ENCODE measurements around the gene ATP5MC3. TPM values are rescaled to one million over a fixed set of nuclear protein-coding genes. Genes with fewer than 3 reads are reported as not detected.
A peak's percentile ranks its signal among the peaks of the same experiment; 100 is the strongest.

The ATP5MC3 gene
- total RNA-seq, 8 experiments from 2014 or later: 177 to 350 (median 244) TPM

DNA sequence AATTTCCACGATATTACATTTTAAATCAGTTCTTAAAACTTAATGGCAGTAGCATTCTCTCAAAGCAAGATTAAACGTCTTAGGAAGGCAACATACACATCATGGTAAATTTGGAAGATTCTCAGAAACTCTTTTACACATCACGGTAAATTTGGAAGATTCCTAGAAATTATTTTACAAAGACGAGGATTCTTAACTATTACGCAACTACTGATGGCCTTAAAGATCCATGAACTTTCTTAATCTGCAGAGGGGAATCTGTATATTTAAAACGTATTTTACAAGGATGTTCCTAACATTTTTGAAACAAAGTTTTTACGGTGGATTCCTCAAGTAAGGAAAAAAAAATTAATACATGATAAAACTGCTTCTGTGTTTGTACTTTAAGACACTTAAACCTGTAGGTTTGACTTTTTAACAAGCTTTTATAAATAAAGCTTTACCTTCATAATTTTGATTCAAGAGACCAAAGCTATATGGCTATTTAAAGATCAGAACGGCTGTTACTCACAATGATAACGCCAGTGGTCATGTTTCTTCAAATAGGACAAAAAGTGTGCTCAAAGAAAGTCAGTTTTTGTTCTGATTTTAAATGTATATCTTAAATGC, 15.2 kb downstream of the ATP5MC3 start:
- Histone ChIP-seq H3K4me3 (peak overlapping the region; percentile 65 to 92 (median 87)), H3K4me1 (replicated peaks in 1 of 2) (peaks cover 0 to 4% of the 10 kb centered on the region in 2 donors), H3K27ac (peak overlapping the region in 1 of 2 donors; percentile 91)
- 20 to 51% (median 30%) methylated on average over 5 to 9 of the region's 9 CpGs for WGBS, 10 experiments
- in situ Hi-C loops (cut with MboI; ENCODE audit: low pct_unique_long_range_greater_than_20kb in 2 of 9, low sequenced_read_pairs in 9 of 9, unreplicated experiment in 9 of 9): no loop called here
- no peak for ATAC-seq (replicated peaks in 6 of 8)

DNA sequence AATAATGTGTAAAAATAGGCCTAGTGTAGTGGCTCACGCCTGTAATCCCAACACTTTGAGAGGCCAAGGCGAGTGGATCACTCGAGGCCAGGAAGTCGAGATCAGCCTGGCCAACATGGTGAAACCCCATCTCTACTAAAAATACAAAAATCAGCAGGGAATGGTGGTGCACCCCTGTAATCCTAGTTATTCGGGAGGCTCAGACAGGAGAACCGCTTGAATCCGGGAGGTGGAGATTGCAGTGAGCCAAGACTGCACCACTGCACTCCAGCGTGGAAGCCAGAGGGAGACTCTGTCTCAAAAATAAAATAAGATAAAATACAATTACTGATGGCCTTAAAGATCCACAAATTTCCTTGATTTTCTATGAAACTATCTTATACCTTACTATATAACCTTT, 17.3 kb downstream of the ATP5MC3 start:
- H3K27ac ChIP-seq: no peak overlapping the region
- 93 to 100% (median 98%) methylated on average over 1 to 7 of the region's 8 CpGs; no CpG with 5 or more reads in 2 of the 10 experiments for WGBS, 10 experiments
- H3K4me1 ChIP-seq (replicated peaks in 1 of 2): peaks cover 0 to 4% of the 10 kb centered on the region in 2 donors
- ATAC-seq (replicated peaks in 6 of 8): no peak
- in situ Hi-C loops (cut with MboI; ENCODE audit: low pct_unique_long_range_greater_than_20kb in 2 of 9, low sequenced_read_pairs in 9 of 9, unreplicated experiment in 9 of 9): no loop called here
- H3K4me3 ChIP-seq: no peak overlapping the region

DNA sequence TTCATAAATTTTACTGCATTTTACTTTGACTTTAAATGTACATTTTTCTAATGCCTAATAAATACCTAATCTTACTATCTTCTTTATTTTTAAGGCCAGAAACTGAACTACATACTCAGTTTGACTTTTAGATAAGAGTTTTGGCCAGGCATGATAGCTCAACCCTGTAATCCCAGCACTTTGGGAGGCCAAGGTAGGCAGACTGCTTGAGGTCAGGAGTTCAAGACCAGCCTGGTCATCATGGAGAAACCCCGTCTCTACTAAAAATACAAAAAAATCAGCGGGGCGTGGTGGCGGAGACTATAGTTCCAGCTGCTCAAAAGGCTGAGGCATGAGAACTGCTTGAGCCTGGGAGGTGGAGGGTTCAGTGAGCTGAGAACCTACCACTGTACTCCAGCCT, 22.6 kb downstream of the ATP5MC3 start:
- WGBS, 10 experiments: 80 to 100% (median 93%) methylated on average over 1 to 4 of the region's 4 CpGs; no CpG with 5 or more reads in 2 of the 10 experiments
- in situ Hi-C loops (cut with MboI; ENCODE audit: low pct_unique_long_range_greater_than_20kb in 2 of 9, low sequenced_read_pairs in 9 of 9, unreplicated experiment in 9 of 9): no loop called here
- Histone ChIP-seq H3K27ac (no peak overlapping the region), H3K4me1 (replicated peaks in 1 of 2) (no peaks in the 10 kb centered on the region), H3K4me3 (no peak overlapping the region)
- ATAC-seq (replicated peaks in 6 of 8): no peak

DNA sequence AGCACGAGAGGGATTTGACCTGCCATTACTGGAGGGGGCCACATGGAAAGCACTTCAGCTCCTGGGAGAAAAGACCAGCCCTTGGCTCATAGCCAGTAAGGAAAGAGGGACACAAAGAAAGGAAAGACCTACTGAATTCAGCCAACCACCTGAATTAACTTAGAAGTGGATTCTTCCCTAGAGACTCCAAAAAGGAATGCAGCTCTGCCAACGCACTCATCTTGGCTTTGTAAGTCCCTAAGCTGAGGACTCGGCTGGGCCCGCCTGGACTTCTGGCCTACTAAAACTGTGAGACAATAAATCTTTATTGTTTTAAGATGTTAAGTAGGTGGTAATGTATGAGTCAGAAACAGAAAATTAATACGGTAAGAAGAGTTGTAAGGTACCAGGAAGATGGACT, 25.0 kb downstream of the ATP5MC3 start:
- H3K4me1 ChIP-seq (replicated peaks in 1 of 2): no peaks in the 10 kb centered on the region
- H3K27ac ChIP-seq: no peak overlapping the region
- WGBS, 10 experiments: 40 to 100% (median 87%) methylated on average over 1 to 5 of the region's 5 CpGs
- no peak overlapping the region for H3K4me3 ChIP-seq
- in situ Hi-C loops (cut with MboI; ENCODE audit: low pct_unique_long_range_greater_than_20kb in 2 of 9, low sequenced_read_pairs in 9 of 9, unreplicated experiment in 9 of 9): no loop called here
- ATAC-seq (replicated peaks in 6 of 8): no peak

DNA sequence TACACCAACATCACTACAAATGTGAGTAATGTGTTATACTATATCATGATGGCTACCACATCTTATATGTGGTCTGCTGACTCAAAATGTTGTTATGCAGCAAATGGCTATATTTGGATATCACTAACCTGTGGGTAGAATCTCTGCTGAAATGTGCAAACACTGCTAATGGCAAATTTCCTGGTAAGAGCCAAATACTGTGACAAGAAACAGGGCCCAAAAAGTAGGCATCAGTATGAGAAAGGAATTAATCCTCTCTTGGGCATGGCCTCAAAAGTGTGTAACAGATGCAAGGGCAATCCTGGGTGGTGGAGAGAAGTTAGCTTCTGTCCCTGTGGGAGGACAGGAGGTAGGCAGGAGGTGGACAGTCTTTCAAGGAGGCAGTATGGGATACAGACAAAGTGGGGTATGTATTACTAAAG, 26.8 kb downstream of the ATP5MC3 start:
- Histone ChIP-seq H3K27ac (no peak overlapping the region), H3K4me1 (replicated peaks in 1 of 2) (no peaks in the 10 kb centered on the region), H3K4me3 (no peak overlapping the region)
- in situ Hi-C loops (cut with MboI; ENCODE audit: low pct_unique_long_range_greater_than_20kb in 2 of 9, low sequenced_read_pairs in 9 of 9, unreplicated experiment in 9 of 9): no loop called here
- no peak for ATAC-seq (replicated peaks in 6 of 8)

DNA sequence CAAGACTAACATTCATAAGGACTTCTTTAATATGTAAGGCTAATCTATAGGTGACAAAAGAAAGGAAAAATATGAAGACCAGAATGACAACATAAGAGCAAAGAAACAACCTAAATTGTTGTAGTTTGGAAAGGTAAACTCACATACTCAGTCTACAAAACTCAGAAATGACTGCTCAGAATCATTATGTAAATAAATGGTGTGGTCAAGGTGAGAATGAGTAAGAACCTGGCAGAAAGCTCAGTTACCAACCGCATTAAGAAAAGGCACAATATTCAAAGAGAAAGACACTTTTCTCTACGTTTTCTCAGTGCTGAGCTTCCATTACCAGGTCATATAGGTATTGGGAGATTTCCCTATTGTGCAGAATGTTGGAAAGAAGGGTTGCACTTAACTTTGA, 29.3 kb downstream of the ATP5MC3 start:
- Histone ChIP-seq H3K27ac (no peak overlapping the region), H3K4me3 (no peak overlapping the region), H3K4me1 (replicated peaks in 1 of 2) (no peaks in the 10 kb centered on the region)
- no peak for ATAC-seq (replicated peaks in 6 of 8)
- in situ Hi-C loops (cut with MboI; ENCODE audit: low pct_unique_long_range_greater_than_20kb in 2 of 9, low sequenced_read_pairs in 9 of 9, unreplicated experiment in 9 of 9): no loop called here
- 78 to 100% (median 92%) methylated on average over 2 of the region's 2 CpGs; no CpG with 5 or more reads in 1 of the 10 experiments for WGBS, 10 experiments

DNA sequence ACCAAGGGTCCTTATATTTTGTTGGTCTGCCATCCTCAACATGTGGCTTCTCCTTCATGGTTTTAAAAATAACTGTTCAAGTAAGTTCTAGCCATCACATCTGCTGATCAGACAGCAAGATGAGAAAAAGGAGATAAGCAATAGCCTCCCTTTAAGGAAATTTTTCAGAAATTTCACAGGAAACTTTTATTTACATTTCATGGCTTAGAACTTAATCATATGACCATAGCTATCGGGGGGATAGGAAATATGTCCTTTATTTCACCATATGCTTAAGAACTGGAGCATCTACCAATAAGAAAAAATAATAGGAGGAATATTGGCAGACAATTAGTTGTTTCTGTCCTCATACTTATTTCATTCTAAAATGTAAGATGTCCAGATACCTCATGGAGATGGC, 29.7 kb downstream of the ATP5MC3 start:
- in situ Hi-C loops (cut with MboI; ENCODE audit: low pct_unique_long_range_greater_than_20kb in 2 of 9, low sequenced_read_pairs in 9 of 9, unreplicated experiment in 9 of 9): no loop called here
- 60 to 100% (median 94%) methylated on average over 1 of the region's 1 CpG; no CpG with 5 or more reads in 2 of the 10 experiments for WGBS, 10 experiments

DNA sequence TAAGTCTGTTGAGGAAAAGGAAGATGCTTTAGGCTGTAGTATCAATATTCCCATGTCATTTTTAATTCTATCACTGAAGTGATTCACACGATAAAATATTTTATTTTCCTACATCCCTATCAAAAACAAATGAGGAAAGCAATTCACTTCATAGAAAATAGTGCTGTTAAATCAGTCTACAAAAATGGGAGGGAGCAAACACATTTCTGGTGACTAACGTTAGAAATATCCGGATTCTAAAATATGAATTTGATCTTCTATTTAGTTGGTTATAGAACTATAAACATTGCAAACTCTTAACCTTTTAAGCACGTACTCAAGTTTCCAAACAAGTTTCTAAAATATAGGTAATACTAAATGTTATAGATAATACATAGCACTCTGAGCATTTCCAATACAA, 34.3 kb downstream of the ATP5MC3 start:
- 27 to 100% (median 97%) methylated on average over 2 to 4 of the region's 4 CpGs for WGBS, 10 experiments
- Histone ChIP-seq H3K4me3 (no peak overlapping the region), H3K4me1 (replicated peaks in 1 of 2) (no peaks in the 10 kb centered on the region), H3K27ac (no peak overlapping the region)
- in situ Hi-C loops (cut with MboI; ENCODE audit: low pct_unique_long_range_greater_than_20kb in 2 of 9, low sequenced_read_pairs in 9 of 9, unreplicated experiment in 9 of 9): no loop called here
- ATAC-seq (replicated peaks in 6 of 8): no peak

More for the DNA sequence above, 29.7 kb downstream of the ATP5MC3 start:
- Histone ChIP-seq H3K27ac (no peak overlapping the region), H3K4me1 (replicated peaks in 1 of 2) (no peaks in the 10 kb centered on the region), H3K4me3 (no peak overlapping the region)
- no peak for ATAC-seq (replicated peaks in 6 of 8)

DNA sequence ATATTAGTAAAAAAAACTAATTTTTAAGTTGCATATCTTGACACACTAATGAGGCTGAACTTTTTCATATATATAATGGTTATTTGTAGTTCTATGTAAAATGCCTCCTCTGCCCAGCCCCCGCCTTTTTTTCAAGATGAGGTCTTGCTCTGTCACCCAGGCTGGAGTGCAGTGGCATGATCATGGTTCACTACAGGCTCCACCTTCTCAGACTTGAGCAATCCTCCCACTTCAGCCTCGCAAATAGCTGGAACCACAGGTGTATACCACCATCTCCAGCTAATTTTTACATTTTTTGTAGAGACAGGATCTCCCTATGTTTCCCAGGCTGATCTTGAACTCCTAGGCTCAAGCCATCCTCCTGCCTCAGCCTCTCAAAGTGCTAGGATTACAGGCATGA, 37.8 kb downstream of the ATP5MC3 start:
- WGBS, 10 experiments: 86 to 100% (median 100%) methylated on average over 1 to 2 of the region's 2 CpGs; no CpG with 5 or more reads in 4 of the 10 experiments
- ATAC-seq (replicated peaks in 6 of 8): no peak
- in situ Hi-C loops (cut with MboI; ENCODE audit: low pct_unique_long_range_greater_than_20kb in 2 of 9, low sequenced_read_pairs in 9 of 9, unreplicated experiment in 9 of 9): no loop called here
- Histone ChIP-seq H3K27ac (no peak overlapping the region), H3K4me3 (no peak overlapping the region), H3K4me1 (replicated peaks in 1 of 2) (no peaks in the 10 kb centered on the region)

DNA sequence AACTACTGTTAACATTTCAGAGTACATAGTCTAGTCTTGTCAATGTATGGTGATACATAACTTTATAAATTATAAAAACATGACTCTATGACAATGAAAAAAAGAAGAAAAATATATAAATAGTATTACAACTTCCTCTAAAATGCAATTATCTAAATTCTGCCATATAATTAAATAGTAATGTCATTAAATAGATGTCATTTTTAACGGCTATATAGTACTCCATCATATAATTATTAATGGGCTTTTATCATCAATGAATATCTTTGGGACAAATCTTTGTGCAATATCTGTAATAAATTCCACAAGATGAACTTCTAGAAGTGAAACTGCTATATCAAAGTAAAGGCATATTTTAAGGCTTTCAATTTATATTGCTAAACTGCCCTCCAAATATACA, 38.3 kb downstream of the ATP5MC3 start:
- ATAC-seq (replicated peaks in 6 of 8): no peak
- no peaks in the 10 kb centered on the region for H3K4me1 ChIP-seq (replicated peaks in 1 of 2)
- H3K4me3 ChIP-seq: no peak overlapping the region
- 75 to 100% (median 87%) methylated on average over 1 of the region's 1 CpG; no CpG with 5 or more reads in 2 of the 10 experiments for WGBS, 10 experiments
- in situ Hi-C loops (cut with MboI; ENCODE audit: low pct_unique_long_range_greater_than_20kb in 2 of 9, low sequenced_read_pairs in 9 of 9, unreplicated experiment in 9 of 9): no loop called here
- no peak overlapping the region for H3K27ac ChIP-seq

DNA sequence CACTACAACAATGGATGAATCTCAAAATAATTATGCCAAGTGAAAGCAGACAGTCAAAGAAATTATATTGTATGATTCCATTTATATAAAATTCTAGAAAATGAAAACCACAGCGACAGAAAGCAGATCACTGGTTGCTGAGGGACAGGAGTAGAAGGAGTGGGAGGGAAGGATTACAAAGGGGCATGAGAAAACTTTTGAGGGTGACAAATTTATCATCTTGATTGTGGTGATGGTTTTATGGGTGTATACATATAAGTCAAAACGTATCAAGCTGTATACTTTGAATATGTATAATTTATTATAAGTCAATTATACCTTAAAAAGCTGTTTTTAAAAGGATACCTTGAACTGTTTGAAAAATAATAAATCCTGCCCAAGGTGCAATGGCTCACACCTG, 41.2 kb downstream of the ATP5MC3 start:
- no peak overlapping the region for H3K27ac ChIP-seq
- H3K4me1 ChIP-seq (replicated peaks in 1 of 2): no peaks in the 10 kb centered on the region
- in situ Hi-C loops (cut with MboI; ENCODE audit: low pct_unique_long_range_greater_than_20kb in 2 of 9, low sequenced_read_pairs in 9 of 9, unreplicated experiment in 9 of 9): no loop called here
- 58 to 100% (median 81%) methylated on average over 1 to 2 of the region's 2 CpGs; no CpG with 5 or more reads in 1 of the 10 experiments for WGBS, 10 experiments
- no peak overlapping the region for H3K4me3 ChIP-seq
- ATAC-seq (replicated peaks in 6 of 8): no peak

DNA sequence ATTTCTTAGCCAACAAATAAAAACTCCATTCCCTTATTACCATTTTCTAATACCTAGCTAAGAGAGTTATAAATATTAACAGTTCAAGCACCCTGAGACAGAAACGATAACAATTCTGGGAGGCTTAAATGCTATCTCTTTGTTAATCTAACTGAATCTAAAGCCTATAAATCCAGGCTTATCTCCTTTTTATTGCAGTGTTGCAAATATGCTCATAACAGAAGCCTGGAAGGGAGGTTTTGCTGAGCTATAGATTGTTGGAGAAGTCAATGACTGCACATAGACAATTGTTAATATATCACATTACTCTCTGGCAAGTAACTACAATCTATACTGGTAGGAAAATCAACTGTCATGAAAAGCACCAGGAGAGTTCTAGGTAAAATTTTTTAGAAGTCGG, 43.7 kb downstream of the ATP5MC3 start:
- ATAC-seq (replicated peaks in 6 of 8): no peak
- Histone ChIP-seq H3K4me3 (no peak overlapping the region), H3K27ac (no peak overlapping the region), H3K4me1 (replicated peaks in 1 of 2) (no peaks in the 10 kb centered on the region)
- in situ Hi-C loops (cut with MboI; ENCODE audit: low pct_unique_long_range_greater_than_20kb in 2 of 9, low sequenced_read_pairs in 9 of 9, unreplicated experiment in 9 of 9): no loop called here
- WGBS, 10 experiments: 92 to 100% (median 100%) methylated on average over 1 to 2 of the region's 2 CpGs; no CpG with 5 or more reads in 2 of the 10 experiments

DNA sequence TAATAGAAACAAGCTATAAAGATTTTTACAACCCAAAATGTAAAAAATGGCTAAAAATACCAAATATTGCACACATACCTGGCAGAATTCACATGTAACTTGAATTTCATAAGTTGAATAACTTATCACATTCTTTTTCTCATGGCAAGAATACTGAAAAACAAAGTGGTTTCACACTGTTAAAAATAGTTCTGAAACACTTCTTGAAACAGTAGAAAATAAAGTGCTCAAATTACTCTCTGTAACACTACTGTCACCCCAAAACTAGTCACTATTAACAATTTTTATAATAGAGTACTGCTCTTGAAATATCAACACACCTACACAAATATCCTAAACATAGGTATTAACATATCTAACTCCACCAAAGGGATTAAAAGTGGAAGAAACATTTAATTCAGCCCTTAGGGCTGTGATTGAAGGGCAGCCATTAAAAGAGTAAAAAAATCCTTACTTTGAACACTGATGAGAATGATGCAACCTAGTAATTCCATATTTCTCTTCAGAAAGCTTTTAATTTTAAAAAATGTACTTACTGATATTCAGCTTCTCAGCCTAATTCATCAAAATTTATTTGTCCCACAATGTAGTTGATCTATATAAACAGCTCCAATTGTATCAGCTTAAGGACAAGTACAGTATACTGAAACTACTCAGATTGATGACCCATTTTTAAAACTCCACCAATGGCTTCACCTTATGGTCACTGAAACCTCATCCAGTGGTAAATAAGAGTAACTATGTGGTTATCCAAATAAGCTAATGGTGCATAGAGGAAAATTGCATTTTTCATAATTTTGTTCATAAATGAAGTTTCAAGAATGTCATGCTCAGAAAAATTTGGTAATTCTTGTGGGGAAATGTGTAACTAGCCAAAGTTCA, 44.9 kb downstream of the ATP5MC3 start:
- in situ Hi-C loops (cut with MboI; ENCODE audit: low pct_unique_long_range_greater_than_20kb in 2 of 9, low sequenced_read_pairs in 9 of 9, unreplicated experiment in 9 of 9): no loop called here
- Histone ChIP-seq H3K4me1 (replicated peaks in 1 of 2) (no peaks in the 10 kb centered on the region), H3K4me3 (no peak overlapping the region), H3K27ac (no peak overlapping the region)
- ATAC-seq (replicated peaks in 6 of 8): peak in 2 of 8 experiments; percentile 22 to 34

Measured in motor neuron (in vitro differentiated cells).